HepG2 (cell line): ENCODE data around the gene NDRG3. TPM values are rescaled to one million over a fixed set of nuclear protein-coding genes. Genes with fewer than 3 reads are reported as not detected.

Source experiments
- ATAC-seq: fragments of 200-7000 bp; cut with Tn5 transposase; 3 replicates; pipeline ENCODE4 v1.9.1; 2020; ENCODE audit warnings: mild to moderate bottlenecking, moderate library complexity
- BruUV-seq: library from RNA; stranded (reverse); fragments of 400-500 nt; replicated peaks from 2 replicates; lab custom pipeline; 2021; lab: Mats Ljungman, UMichigan
- CTCF ChIA-PET: fragments of 300-600 bp; formaldehyde crosslinking; extraction: SDS; loops from one replicate; lab custom pipeline; 2021; ENCODE audit warnings: low total read pairs, inconsistent platforms, low intra/inter-chr PET ratio; lab: Yijun Ruan, JAX
- POLR2A ChIA-PET: fragments of 350-600 bp; sonication (Branson Sonifier 250); formaldehyde crosslinking; loops from one replicate; lab custom pipeline; 2020; ENCODE audit warnings: antibody characterized with exemption, inconsistent platforms; lab: Yijun Ruan, JAX
- DNase-seq: peaks from one replicate; pipeline ENCODE4 v3.0.0-alpha.2; 2015; ENCODE audit warnings: low spot score
- FAIRE-seq: peaks from 3 replicates; lab custom pipeline; 2011; peaks lifted over from hg19 to GRCh38; lab: Jason Lieb, UNC
- H2AFZ ChIP-seq: one replicate; pipeline ENCODE4 v1.6.1; 2011; ENCODE audit warnings: low read length, inconsistent platforms
- H3K27ac ChIP-seq: fragments of 300-600 bp; 3 replicates; pipeline ENCODE4 v1.8.0; 2011; ENCODE audit warnings: mixed run types, mild to moderate bottlenecking, mixed read lengths, low read length, inconsistent platforms; ENCODE audit not compliant: insufficient read depth; ENCODE audit errors: extremely low read length
- H3K27me3 ChIP-seq, 2 experiments: fragments of 200-600 bp in 1 of 2; 2 replicates in 1 of 2; 3 replicates in 1 of 2; pipeline versions ENCODE4 v1.6.0 to v1.8.0; 2011; ENCODE audit warnings: low read length in 2 of 2, mild to moderate bottlenecking in 2 of 2, moderate library complexity in 2 of 2, inconsistent platforms in 1 of 2; ENCODE audit not compliant: insufficient read depth in 2 of 2, control insufficient read depth in 1 of 2
- H3K36me3 ChIP-seq, 2 experiments: fragments of 200-600 bp in 1 of 2; replicated peaks in 1 of 2; 2 replicates in 1 of 2; 3 replicates in 1 of 2; pipeline versions ENCODE4 v1.5.1 to v1.8.0; 2011; ENCODE audit warnings: low read length in 2 of 2, inconsistent platforms in 1 of 2; ENCODE audit not compliant: insufficient read depth in 2 of 2, control insufficient read depth in 1 of 2
- H3K4me1 ChIP-seq: 2 replicates; pipeline ENCODE4 v1.5.1; 2012; ENCODE audit warnings: low read length, inconsistent platforms; ENCODE audit not compliant: insufficient read depth
- H3K4me2 ChIP-seq: 2 replicates; pipeline ENCODE4 v1.6.0; 2011; ENCODE audit warnings: low read depth, low read length, inconsistent platforms
- H3K4me3 ChIP-seq, 3 experiments: fragments of 200-600 bp in 1 of 3; sonication (generic), shearing (Covaris generic) in 1 of 3; replicated peaks in 1 of 3; 2 replicates each; pipeline ENCODE4 v1.5.1; 2011 to 2016; ENCODE audit warnings: low read length in 3 of 3, inconsistent platforms in 2 of 3, low read depth in 2 of 3, mild to moderate bottlenecking in 2 of 3, control low read depth in 1 of 3, mixed read lengths in 1 of 3; ENCODE audit not compliant: insufficient read depth in 1 of 3
- H3K79me2 ChIP-seq: one replicate; pipeline ENCODE4 v1.6.1; 2011; ENCODE audit warnings: low read length, inconsistent platforms; ENCODE audit not compliant: insufficient read depth
- H3K9ac ChIP-seq: 2 replicates; pipeline ENCODE4 v1.6.0; 2011; ENCODE audit warnings: mild to moderate bottlenecking, low read depth, low read length, inconsistent platforms; ENCODE audit not compliant: insufficient read depth
- H3K9me3 ChIP-seq: 2 replicates; pipeline ENCODE4 v1.5.1; 2012; ENCODE audit warnings: mild to moderate bottlenecking, low read length
- H4K20me1 ChIP-seq: 2 replicates; pipeline ENCODE4 v1.6.0; 2011; ENCODE audit warnings: inconsistent platforms, mild to moderate bottlenecking, low read length, moderate library complexity; ENCODE audit not compliant: insufficient read depth
- BCL6 ChIP-seq: IDR thresholded peaks from 2 replicates; pipeline ENCODE4 v1.6.1; 2016; ENCODE audit warnings: missing genetic modification reagents, missing compliant biosample characterization
- BHLHE40 ChIP-seq: IDR thresholded peaks from 2 replicates; pipeline ENCODE4 v1.6.1; 2011; ENCODE audit warnings: low read length, improper control_type of control experiment
- CENPT ChIP-seq: sonication (generic); formaldehyde crosslinking; IDR thresholded peaks from 2 replicates; pipeline ENCODE4 v1.8.0; 2022; ENCODE audit warnings: low read depth, mild to moderate bottlenecking, moderate library complexity, missing genetic modification reagents
- IRX3 ChIP-seq: sonication (generic); formaldehyde crosslinking; IDR thresholded peaks from 2 replicates; pipeline ENCODE4 v1.8.1; 2023; ENCODE audit warnings: mild to moderate bottlenecking, low read depth, missing genetic modification reagents, borderline replicate concordance
- KDM5A ChIP-seq: fragments of 200-600 bp; sonication (generic); IDR thresholded peaks from 2 replicates; pipeline ENCODE4 v1.7.0; 2018; ENCODE audit warnings: antibody characterized with exemption, mild to moderate bottlenecking, low read length, borderline replicate concordance
- NFIC ChIP-seq: IDR thresholded peaks from 2 replicates; pipeline ENCODE4 v1.6.1; 2012; ENCODE audit warnings: mild to moderate bottlenecking, low read length, inconsistent platforms
- PHF5A ChIP-seq: IDR thresholded peaks from one replicate; pipeline ENCODE4 v1.6.1; 2018; ENCODE audit warnings: low read depth, missing genetic modification reagents; ENCODE audit not compliant: unreplicated experiment
- PRPF4 ChIP-seq: fragments of 200-400 bp; formaldehyde crosslinking; IDR thresholded peaks from 2 replicates; pipeline ENCODE4 v1.6.1; 2016; ENCODE audit warnings: low read length, low read depth; ENCODE audit not compliant: poor library complexity, severe bottlenecking
- SALL1 ChIP-seq: sonication (generic); formaldehyde crosslinking; IDR thresholded peaks from 2 replicates; pipeline ENCODE4 v1.8.0; 2022; ENCODE audit warnings: mild to moderate bottlenecking, missing genetic modification reagents
- TCF7L2 ChIP-seq: IDR thresholded peaks from 2 replicates; pipeline ENCODE4 v1.6.1; 2011; ENCODE audit warnings: mild to moderate bottlenecking, low read depth, low read length, moderate library complexity
- ZFP62 ChIP-seq: sonication (generic); formaldehyde crosslinking; IDR thresholded peaks from 2 replicates; pipeline ENCODE4 v1.4.0; 2020; ENCODE audit warnings: missing genetic modification reagents
- ZNF329 ChIP-seq: sonication (generic); formaldehyde crosslinking; IDR thresholded peaks from 2 replicates; pipeline ENCODE4 v1.9.0; 2021; ENCODE audit warnings: low read depth, mild to moderate bottlenecking, missing genetic modification reagents
- ZNF468 ChIP-seq: sonication (generic); formaldehyde crosslinking; IDR thresholded peaks from 2 replicates; pipeline ENCODE4 v1.8.0; 2022; ENCODE audit warnings: mild to moderate bottlenecking, moderate library complexity, missing genetic modification reagents
- ZNF660 ChIP-seq: sonication (generic); formaldehyde crosslinking; IDR thresholded peaks from 2 replicates; pipeline ENCODE4 v1.5.1; 2020; ENCODE audit warnings: mild to moderate bottlenecking, low read depth, missing genetic modification reagents, borderline replicate concordance
- WGBS: methylation state at CpG from one replicate; pipeline ENCODE4 v1.1.6; 2017; ENCODE audit warnings: low lambda C conversion rate; 5-methylcytosine and 5-hydroxymethylcytosine counted together
- in situ Hi-C: cut with HindIII; loops from 2 replicates; pipeline ENCODE4 v1.10.0; 2017; ENCODE audit warnings: low pct_unique_long_range_greater_than_20kb; ENCODE audit not compliant: extremely low pct_ligation_motif_present
- intact Hi-C: fragments of 100-400 bp; cut with micrococcal nuclease; formaldehyde crosslinking; loops from one replicate; pipeline ENCODE4 v1.10.0; 2022; ENCODE audit not compliant: unreplicated experiment
- polyA plus RNA-seq, 8 experiments: library from polyadenylated mRNA; depleted of rRNA in 3 of 8; stranded (reverse) in 7 of 8; unstranded in 1 of 8; fragments of >200 nt; fragmentation: Illumina TruSeq in 4 of 8; extraction: Trizol in 4 of 8; gene quantifications; 2 replicates each; pipeline versions ENCODE4 v1.2.1 to v1.2.3, GENCODE V29; 2011 to 2016; ENCODE audit warnings: low read depth in 4 of 8, missing spikeins in 1 of 8, mixed read lengths in 1 of 8; ENCODE audit not compliant: insufficient read depth in 1 of 8
- total RNA-seq, 5 experiments: library from RNA; depleted of rRNA; stranded (reverse); fragments of >200 nt; fragmentation: Illumina TruSeq; extraction: Trizol; gene quantifications; 2 replicates each; pipeline ENCODE4 v1.2.3, GENCODE V29; 2016; ENCODE audit warnings: low read depth in 1 of 5
- TF ChIP-seq, protein P1 (sequence below): sonication (generic); formaldehyde crosslinking; IDR thresholded peaks from 2 replicates; pipeline ENCODE4 v1.8.1; 2023; ENCODE audit warnings: mild to moderate bottlenecking, missing genetic modification reagents, borderline replicate concordance
- TF ChIP-seq, protein P2 (sequence below): sonication (generic); formaldehyde crosslinking; IDR thresholded peaks from 2 replicates; pipeline ENCODE4 v1.4.0; 2020; ENCODE audit warnings: missing genetic modification reagents
- TF ChIP-seq, protein P3 (sequence below): sonication (generic); formaldehyde crosslinking; IDR thresholded peaks from 2 replicates; pipeline ENCODE4 v1.4.0; 2020; ENCODE audit warnings: missing genetic modification reagents, borderline replicate concordance

Gene NDRG3
- total and polyA plus RNA-seq, 2 of the 13 experiments (the other 11 are each of a cell fraction or from before 2014, with no cell fraction given), result 36.0 to 40.5 TPM

DNA sequence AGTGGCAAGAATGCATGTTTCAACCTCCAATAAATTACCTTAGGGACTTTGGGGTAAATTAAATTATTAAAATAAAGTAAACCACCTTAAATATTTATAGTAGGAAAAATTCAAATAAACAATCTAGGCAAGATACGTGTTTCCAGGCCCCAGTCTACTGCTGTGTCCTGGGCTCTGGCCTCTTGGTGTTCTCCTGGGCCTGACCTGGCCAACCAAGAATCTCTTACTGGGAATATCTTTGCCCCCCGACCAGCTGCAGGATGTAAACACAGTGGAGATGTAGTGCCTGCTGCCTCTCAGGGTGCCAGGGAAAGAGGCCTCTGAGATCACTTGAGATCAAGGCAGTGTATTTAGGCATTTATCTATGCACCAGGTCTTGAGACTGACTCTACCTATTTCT, 39.4 kb upstream of the NDRG3 start (continued):
- TF ChIP-seq PHF5A, result no peak
- TF ChIP-seq ZFP62, result no peak
- TF ChIP-seq NFIC, result no peak
- no peak for TF ChIP-seq ZNF660
- TF ChIP-seq, protein P1, sequence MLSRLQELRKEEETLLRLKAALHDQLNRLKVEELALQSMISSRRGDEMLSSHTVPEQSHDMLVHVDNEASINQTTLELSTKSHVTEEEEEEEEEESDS (CRISPR knock-in tag), result no peak
- TF ChIP-seq ZNF329 (CRISPR knock-in tag), result no peak
- TF ChIP-seq KDM5A, result no peak

DNA sequence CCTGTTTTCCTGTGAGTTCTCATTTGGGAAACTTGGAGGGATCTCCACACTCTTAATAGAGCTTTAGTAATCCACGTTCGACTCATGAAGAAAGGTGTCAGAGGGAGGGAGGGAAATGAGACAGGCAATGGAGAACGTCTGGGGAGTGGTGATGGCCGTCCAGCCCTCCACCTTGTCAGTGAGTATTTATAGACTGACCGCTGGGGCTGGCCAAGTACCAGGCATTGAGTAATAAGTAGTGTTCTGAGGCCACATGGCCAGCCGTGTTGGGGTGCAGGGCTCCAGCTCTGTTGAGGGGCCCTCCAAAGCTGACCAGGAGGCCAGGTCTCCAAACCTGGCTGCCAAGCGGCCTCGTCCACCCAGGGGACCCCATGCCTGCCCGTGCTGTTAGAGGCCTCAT, 39.0 kb upstream of the NDRG3 start:
- intact Hi-C loops (no loop called here), in situ Hi-C loops (no loop called here)
- FAIRE-seq (no peak), ATAC-seq (no peak), DNase-seq (no peak)
- H3K4me1 ChIP-seq, result peaks cover 3% of the 10 kb centered on the region
- no peak overlapping the region for H3K4me3 ChIP-seq
- no peak overlapping the region for H2AFZ ChIP-seq
- WGBS, result 90% methylated on average over 9 of the region's 9 CpGs
- H3K27me3 ChIP-seq, result no peaks in the 10 kb centered on the region
- no TSS peak for BruUV-seq
- no peak overlapping the region for H3K27ac ChIP-seq
- H4K20me1 ChIP-seq, result no peaks in the 10 kb centered on the region
- H3K9ac ChIP-seq, result no peak overlapping the region
- CTCF ChIA-PET, result no interaction called here
- POLR2A ChIA-PET, result interaction anchor here (1.0 kb wide), 1 partner anchor 11 kb away, joined by 4 read pairs; the partner anchor contains the start of gene DSN1
- H3K4me2 ChIP-seq, result no peak overlapping the region
- H3K79me2 ChIP-seq, result no peaks in the 10 kb centered on the region
- H3K36me3 ChIP-seq, result peaks cover 15 to 33% of the 10 kb centered on the region in 2 experiments
- no peaks in the 10 kb centered on the region for H3K9me3 ChIP-seq
- no peak for TF ChIP-seq TCF7L2
- TF ChIP-seq, protein P2, sequence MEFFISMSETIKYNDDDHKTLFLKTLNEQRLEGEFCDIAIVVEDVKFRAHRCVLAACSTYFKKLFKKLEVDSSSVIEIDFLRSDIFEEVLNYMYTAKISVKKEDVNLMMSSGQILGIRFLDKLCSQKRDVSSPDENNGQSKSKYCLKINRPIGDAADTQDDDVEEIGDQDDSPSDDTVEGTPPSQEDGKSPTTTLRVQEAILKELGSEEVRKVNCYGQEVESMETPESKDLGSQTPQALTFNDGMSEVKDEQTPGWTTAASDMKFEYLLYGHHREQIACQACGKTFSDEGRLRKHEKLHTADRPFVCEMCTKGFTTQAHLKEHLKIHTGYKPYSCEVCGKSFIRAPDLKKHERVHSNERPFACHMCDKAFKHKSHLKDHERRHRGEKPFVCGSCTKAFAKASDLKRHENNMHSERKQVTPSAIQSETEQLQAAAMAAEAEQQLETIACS (CRISPR knock-in tag), result no peak
- no peak for TF ChIP-seq BCL6
- no peak for TF ChIP-seq PRPF4
- no peak for TF ChIP-seq SALL1 (CRISPR knock-in tag)
- TF ChIP-seq CENPT, result no peak
- no peak for TF ChIP-seq BHLHE40
- TF ChIP-seq IRX3 (CRISPR knock-in tag), result no peak
- no peak for TF ChIP-seq ZNF468
- TF ChIP-seq, protein P3, sequence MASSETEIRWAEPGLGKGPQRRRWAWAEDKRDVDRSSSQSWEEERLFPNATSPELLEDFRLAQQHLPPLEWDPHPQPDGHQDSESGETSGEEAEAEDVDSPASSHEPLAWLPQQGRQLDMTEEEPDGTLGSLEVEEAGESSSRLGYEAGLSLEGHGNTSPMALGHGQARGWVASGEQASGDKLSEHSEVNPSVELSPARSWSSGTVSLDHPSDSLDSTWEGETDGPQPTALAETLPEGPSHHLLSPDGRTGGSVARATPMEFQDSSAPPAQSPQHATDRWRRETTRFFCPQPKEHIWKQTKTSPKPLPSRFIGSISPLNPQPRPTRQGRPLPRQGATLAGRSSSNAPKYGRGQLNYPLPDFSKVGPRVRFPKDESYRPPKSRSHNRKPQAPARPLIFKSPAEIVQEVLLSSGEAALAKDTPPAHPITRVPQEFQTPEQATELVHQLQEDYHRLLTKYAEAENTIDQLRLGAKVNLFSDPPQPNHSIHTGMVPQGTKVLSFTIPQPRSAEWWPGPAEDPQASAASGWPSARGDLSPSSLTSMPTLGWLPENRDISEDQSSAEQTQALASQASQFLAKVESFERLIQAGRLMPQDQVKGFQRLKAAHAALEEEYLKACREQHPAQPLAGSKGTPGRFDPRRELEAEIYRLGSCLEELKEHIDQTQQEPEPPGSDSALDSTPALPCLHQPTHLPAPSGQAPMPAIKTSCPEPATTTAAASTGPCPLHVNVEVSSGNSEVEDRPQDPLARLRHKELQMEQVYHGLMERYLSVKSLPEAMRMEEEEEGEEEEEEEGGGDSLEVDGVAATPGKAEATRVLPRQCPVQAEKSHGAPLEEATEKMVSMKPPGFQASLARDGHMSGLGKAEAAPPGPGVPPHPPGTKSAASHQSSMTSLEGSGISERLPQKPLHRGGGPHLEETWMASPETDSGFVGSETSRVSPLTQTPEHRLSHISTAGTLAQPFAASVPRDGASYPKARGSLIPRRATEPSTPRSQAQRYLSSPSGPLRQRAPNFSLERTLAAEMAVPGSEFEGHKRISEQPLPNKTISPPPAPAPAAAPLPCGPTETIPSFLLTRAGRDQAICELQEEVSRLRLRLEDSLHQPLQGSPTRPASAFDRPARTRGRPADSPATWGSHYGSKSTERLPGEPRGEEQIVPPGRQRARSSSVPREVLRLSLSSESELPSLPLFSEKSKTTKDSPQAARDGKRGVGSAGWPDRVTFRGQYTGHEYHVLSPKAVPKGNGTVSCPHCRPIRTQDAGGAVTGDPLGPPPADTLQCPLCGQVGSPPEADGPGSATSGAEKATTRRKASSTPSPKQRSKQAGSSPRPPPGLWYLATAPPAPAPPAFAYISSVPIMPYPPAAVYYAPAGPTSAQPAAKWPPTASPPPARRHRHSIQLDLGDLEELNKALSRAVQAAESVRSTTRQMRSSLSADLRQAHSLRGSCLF, result no peak
